ENCODE data around the gene SNX19.
"Not testable (repeated sequence)": the region's sequence is repeated elsewhere in the genome, so short reads cannot be mapped to it uniquely, and the experiment has no call there.

Gene SNX19

DNA sequence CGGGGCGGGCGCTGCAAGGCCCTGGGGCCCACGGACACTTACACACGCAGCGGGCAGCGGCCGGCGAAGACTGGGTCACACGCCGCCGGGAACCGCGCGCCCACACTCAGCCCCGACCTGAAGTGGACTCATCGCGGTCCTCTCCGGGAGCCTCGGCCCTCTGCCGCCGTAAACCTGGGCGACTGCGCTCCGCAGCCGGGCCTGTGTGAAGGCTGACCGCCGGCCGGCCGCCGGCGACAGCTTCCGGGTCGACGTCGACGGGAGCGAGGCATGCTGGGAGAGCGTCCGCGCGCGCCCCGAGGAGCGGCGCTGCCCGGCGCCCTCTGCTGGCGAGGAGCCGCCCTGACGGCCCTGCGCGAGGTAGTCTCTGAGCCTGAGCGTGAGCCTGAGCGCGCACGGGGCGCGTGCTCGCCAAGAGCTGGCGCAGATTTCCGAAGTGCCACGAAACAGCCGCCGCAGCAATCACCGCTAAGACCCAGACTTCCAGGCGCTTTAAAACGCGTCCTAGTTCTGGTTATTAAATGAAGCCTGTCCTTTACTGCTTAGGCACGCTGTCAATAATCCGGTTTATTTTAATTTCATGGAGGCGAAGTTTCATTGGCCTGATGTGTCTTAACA, at the start of gene SNX19:
SNX19 (minus strand) TSS at position 242 of the 618 bp plus-strand sequence. CDS start 540 bp downstream, outside the sequence.
- peak in 55 of 56 donors; percentile 39 to 95 (median 87) for DNase-seq

DNA sequence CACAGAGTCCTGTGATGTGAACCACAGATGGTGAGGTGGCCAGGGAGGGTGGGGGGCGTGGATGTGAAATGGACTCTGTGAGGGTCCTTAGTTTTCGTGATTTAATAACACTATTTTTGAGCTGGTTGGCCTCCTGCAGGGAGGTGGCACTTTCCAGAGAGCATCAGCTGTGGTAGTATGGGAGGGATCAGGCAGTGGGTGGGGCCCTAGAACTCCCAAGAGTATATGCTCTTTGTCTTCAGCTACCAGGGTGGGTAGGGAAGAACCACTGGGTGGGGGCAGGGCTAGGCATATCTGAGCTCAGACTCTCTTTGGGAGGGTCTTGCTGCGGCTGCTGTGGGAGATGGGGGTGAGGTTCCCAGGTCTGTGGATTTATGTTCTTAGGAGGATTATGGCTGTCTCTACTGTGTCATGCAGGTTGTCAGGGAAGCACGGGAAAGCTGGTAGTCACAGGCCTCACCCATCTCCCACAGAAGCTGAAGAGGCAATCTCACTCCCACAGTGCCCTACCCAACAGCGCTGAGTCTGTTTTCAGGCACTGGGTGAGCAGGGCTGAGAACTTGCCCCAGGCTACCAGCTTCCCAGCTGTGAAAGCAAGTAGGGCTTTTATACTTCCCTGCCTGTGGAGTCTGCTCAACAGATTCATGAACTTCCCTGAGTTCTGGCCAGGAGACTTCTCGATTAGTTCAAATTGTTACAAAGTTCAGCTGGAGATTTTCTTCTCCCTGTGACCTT, 47.9 kb upstream of the SNX19 start:
- DNase-seq, result no peak

- no peak for DNase-seq
These were observed 31.6 kb upstream of the SNX19 start for GRCh38 chr11:130947889-130948288.

- no peak for DNase-seq
These were observed 31.2 kb upstream of the SNX19 start for GRCh38 chr11:130947481-130947880.

- no peak for DNase-seq
These were observed 30.8 kb upstream of the SNX19 start for GRCh38 chr11:130947058-130947457.

DNA sequence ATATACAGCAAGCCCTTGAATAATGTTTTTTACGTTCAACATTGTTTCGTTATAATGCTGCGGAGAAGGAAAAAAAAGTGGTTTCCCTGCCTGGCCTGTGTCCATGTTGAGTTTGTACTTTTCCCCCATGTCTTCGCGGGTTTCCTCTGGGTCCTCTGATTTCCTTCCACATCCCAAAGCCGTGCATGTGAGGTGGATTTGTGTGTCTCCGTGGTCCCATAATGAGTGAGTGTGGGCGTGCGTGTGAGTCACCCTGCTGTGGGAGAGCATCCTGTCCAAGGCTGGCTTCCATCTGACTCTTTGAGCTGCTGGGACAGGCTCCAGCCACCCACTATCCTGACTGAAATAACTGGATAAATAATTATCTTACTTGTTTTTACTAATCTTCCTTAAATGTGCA, 29.6 kb upstream of the SNX19 start:
- peak in 2 of 56 donors; percentile 4 to 11 for DNase-seq

DNA sequence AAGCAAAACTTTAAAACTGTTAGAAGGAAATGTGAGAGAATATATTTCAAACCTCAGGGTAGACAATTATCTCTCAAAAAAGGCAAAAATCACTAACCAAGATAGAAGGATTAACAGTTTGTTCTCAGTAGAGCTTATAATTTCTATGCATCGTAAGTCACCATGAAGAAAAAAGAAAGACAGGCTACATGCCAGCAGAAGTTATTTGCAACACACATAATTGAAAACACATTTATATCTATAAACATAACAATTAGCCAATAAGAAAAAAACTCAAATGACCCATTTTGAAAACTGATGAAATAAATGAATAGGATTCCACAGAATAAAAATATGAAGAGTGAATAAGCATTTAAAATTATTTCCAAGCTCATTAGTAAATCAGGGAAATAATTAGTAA, 24.4 kb upstream of the SNX19 start:
- no peak for DNase-seq

GRCh38 chr11:130937051-130937450, 20.8 kb upstream of the SNX19 start:
- no peak for DNase-seq

- DNase-seq, result no peak
These were observed 15.9 kb upstream of the SNX19 start for GRCh38 chr11:130932086-130932712.

- no peak for DNase-seq
These were observed 8.5 kb upstream of the SNX19 start for GRCh38 chr11:130924750-130925149.

GRCh38 chr11:130920612-130921011, 4.3 kb upstream of the SNX19 start:
- DNase-seq, result not testable (repeated sequence)

GRCh38 chr11:130918081-130918480, 1.8 kb upstream of the SNX19 start:
- DNase-seq, result no peak

- DNase-seq, result no peak
These were observed 631 bp upstream of the SNX19 start for GRCh38 chr11:130916910-130917309.

DNA sequence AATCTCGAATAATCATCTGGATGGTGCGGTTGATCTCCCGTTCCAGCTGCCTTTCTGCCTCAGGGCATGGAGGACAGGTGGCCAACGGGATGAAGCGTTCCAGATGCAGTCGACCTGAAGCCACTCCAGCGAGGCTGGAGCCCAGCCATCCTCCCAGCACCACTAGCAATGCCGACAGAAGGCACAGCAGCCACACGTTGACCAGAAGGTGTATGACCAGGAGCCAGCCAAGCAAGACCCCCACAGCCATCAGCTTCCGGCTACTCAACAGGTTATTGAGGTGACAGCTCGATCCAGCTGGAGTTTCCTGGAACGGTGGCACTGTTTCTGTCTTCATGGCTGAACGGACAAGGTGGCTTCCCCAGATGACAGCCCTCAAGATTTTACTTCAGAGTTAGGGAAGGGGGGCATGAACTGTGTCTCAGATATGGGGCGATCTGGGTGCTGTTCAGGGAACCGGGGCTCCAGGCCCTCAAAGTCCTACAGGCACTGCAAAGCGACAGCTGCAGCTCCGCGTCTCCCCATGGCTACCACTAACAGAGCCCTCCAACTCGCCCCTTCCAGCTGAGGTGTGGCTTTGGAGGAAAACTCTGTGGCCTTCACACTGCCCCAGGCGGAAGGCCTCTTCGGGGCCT, 559 bp downstream of the SNX19 start:
- DNase-seq, result peak in 2 of 56 donors; percentile 3 to 39

- DNase-seq, result no peak
These were observed 3.0 kb downstream of the SNX19 start for GRCh38 chr11:130913268-130913667.

DNA sequence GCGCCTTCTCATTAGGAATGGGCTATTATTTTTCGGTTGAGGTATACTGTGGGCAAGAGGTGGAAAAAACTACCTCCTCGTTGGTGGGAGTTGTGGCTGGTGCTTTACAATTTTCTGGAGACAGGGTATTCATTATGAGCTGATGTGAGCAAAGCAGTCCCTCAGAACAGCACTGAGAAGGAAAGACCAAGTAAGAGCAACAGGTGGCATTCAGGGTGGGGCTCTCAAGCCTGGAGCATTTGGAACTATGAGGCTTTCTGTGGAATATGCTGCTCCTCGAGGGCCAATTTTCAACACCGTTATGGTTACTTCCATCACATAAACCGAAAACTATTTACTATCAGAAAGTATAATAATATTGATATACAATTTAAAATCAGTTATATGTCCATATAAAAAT, 3.7 kb downstream of the SNX19 start:
- DNase-seq, result no peak

DNA sequence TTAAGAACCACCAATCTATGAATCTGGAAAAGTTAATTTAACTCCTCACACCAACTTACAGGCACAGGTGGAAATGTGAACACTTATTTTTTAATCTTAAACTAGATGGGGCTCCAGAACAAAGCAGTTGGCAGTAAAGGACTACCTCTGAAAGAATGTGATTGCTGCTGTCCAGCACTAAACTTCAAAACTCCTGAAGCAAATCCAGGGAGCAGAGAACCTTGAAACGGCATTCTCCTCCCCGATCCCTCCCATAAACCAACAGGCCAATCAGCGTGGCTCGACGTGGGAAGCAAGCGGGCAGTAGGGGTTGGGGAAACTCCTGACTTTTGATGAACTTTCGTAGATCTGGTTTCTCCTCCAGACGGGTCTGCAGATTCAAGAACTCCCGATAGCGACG, 5.0 kb downstream of the SNX19 start:
- no peak for DNase-seq

DNA sequence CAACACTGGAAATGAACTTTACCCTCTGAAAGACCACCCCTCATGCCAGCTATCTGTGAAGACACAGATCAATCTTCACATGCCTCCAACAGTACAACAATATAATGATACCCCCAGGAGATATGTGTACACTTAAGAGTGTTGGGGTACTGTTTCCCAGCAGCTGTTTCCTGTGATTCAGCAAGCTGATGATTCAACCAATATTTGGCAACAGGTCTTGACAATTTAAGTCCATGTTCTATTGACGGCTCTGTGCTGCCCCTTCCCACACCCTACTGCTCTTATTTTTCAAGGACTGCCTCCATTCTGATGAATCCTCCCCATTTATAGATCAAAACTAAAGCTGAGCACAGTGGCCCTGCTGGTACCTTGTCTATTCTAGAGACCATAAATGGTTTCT, 6.6 kb downstream of the SNX19 start:
- DNase-seq, result no peak

DNA sequence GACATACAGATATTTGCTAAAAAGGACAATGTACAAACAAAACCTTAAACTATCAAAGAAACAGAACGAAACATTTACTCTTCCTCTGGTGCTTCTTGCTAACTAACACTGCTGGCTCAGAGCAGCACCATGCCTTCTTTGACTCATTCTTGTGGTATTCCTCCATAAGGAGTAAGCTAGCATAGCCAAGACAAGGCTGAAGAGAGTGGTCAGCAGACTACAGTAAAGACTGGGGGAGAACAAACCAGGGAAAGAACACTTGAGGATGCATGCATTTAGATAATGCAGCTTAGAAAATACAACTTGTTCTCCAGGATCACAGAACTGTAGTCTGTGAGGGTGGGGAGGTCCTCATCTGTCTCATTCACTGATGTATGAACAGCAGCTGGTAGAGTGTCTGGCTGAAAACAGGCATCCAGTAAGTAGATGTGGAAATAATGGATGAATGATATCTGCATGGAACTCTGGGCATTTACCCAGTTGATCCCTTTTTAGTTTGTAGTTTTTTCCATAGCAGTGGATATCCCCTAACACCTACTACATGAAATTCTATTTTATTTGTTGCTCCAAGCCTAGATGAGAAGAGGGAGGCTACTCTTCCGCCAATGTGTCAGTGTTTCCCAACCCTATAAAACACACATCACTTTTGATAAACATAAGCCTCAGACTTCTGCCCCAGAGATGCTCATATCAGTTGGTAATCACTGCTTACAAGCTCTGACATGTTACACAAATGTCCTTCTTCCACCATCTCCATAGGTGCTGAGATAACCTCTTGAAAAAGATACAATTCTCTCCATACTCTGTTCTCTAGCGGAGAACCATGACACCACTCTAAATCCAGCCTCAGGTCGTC, 7.3 kb downstream of the SNX19 start:
- no peak for DNase-seq

DNA sequence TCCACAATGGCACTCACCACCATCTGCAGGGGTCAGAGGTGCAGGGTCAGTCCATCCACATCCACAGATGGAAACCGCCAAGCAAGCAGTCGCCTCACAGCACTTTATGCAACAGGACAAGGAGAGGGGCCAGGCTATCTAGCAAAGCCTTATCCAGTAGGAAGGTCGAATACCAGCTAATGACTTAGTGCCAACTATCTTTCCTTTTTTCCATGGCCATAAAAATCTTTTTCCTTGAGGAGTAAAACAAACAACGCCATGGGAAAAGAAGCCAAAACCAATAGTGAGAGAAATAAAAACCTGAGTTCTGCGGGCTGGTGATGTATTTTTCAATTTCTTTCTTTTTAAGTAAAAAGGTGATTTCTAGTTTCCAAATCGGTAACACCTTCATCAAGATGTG, 8.2 kb downstream of the SNX19 start:
- DNase-seq, result no peak

- no peak for DNase-seq
These were observed 9.1 kb downstream of the SNX19 start for GRCh38 chr11:130907229-130907628.

All from nucleus accumbens (tissue), 56 donors.